ENCODE results near the gene NCL.

DNA sequence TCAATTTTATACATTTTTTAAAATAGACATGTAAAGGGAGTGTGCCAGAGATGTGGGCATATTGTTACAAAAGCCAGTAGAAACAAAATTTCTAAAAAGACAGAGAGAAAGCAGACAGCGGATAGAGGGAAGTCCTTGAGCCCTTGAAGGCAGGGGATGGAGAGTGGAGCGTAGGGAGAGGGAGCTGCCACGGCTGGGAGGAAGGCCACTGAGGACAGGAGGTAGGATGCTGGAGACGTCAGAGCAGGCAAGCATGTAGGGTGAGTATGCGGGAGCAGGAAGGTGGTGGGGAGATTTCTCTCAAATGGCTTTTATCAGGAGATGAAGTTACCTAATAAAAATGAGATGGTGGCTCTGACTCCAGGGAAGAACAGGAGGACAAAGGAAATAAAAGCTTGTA lies 24.0 kb upstream of the NCL start:
- TF ChIP-seq FOXM1 (IDR thresholded peaks at IDR 0.05; ENCODE audit: low read depth) (no peak), NFIC (IDR thresholded peaks at IDR 0.05; ENCODE audit: borderline replicate concordance) (no peak), SMC3 (IDR thresholded peaks at IDR 0.05; ENCODE audit: low read depth, low read length) (no peak), RXRA (IDR thresholded peaks at IDR 0.05; ENCODE audit: borderline replicate concordance, low read depth) (no peak), GABPA (IDR thresholded peaks at IDR 0.05; ENCODE audit: low read depth) (no peak), SIN3A (IDR thresholded peaks at IDR 0.05; ENCODE audit: borderline replicate concordance, low read depth, low read length) (no peak), RFX5 (IDR thresholded peaks at IDR 0.05; ENCODE audit: low read length) (no peak), TAF1 (IDR thresholded peaks at IDR 0.05; ENCODE audit: borderline replicate concordance, low read depth, low read length) (no peak), MXI1 (IDR thresholded peaks at IDR 0.05; ENCODE audit: low read depth, low read length) (no peak), JUND (IDR thresholded peaks at IDR 0.05) (no peak)
- TF ChIP-seq, protein P1, sequence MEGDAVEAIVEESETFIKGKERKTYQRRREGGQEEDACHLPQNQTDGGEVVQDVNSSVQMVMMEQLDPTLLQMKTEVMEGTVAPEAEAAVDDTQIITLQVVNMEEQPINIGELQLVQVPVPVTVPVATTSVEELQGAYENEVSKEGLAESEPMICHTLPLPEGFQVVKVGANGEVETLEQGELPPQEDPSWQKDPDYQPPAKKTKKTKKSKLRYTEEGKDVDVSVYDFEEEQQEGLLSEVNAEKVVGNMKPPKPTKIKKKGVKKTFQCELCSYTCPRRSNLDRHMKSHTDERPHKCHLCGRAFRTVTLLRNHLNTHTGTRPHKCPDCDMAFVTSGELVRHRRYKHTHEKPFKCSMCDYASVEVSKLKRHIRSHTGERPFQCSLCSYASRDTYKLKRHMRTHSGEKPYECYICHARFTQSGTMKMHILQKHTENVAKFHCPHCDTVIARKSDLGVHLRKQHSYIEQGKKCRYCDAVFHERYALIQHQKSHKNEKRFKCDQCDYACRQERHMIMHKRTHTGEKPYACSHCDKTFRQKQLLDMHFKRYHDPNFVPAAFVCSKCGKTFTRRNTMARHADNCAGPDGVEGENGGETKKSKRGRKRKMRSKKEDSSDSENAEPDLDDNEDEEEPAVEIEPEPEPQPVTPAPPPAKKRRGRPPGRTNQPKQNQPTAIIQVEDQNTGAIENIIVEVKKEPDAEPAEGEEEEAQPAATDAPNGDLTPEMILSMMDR (IDR thresholded peaks at IDR 0.05), result no peak
- TF ChIP-seq, protein P2, sequence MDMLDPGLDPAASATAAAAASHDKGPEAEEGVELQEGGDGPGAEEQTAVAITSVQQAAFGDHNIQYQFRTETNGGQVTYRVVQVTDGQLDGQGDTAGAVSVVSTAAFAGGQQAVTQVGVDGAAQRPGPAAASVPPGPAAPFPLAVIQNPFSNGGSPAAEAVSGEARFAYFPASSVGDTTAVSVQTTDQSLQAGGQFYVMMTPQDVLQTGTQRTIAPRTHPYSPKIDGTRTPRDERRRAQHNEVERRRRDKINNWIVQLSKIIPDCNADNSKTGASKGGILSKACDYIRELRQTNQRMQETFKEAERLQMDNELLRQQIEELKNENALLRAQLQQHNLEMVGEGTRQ (IDR thresholded peaks at IDR 0.05; ENCODE audit: borderline replicate concordance, low read depth, low read length), result no peak
- TF ChIP-seq, protein P3, sequence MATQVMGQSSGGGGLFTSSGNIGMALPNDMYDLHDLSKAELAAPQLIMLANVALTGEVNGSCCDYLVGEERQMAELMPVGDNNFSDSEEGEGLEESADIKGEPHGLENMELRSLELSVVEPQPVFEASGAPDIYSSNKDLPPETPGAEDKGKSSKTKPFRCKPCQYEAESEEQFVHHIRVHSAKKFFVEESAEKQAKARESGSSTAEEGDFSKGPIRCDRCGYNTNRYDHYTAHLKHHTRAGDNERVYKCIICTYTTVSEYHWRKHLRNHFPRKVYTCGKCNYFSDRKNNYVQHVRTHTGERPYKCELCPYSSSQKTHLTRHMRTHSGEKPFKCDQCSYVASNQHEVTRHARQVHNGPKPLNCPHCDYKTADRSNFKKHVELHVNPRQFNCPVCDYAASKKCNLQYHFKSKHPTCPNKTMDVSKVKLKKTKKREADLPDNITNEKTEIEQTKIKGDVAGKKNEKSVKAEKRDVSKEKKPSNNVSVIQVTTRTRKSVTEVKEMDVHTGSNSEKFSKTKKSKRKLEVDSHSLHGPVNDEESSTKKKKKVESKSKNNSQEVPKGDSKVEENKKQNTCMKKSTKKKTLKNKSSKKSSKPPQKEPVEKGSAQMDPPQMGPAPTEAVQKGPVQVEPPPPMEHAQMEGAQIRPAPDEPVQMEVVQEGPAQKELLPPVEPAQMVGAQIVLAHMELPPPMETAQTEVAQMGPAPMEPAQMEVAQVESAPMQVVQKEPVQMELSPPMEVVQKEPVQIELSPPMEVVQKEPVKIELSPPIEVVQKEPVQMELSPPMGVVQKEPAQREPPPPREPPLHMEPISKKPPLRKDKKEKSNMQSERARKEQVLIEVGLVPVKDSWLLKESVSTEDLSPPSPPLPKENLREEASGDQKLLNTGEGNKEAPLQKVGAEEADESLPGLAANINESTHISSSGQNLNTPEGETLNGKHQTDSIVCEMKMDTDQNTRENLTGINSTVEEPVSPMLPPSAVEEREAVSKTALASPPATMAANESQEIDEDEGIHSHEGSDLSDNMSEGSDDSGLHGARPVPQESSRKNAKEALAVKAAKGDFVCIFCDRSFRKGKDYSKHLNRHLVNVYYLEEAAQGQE (IDR thresholded peaks at IDR 0.05; ENCODE audit: low read depth, low read length), result no peak
